H1 (cell line): ENCODE measurements around the gene MYH10. TPM values are rescaled to one million over a fixed set of nuclear protein-coding genes. Genes with fewer than 3 reads are reported as not detected.

ENCODE experiments used
- CTCF ChIA-PET: fragments of 300-600 bp; sonication (Branson Sonifier 250); formaldehyde crosslinking; loops from one replicate; lab custom pipeline; 2021; ENCODE audit not compliant: partially characterized antibody; lab: Charles Lee
- POLR2A ChIA-PET: fragments of 300-600 bp; sonication (Branson Sonifier 250); formaldehyde crosslinking; loops from one replicate; lab custom pipeline; 2021; ENCODE audit warnings: inconsistent platforms; ENCODE audit not compliant: partially characterized antibody; lab: Charles Lee
- DNase-seq, 2 experiments: peaks; one replicate each; pipeline versions ENCODE4 v3.0.0 to v3.0.0-alpha.2; 2010 to 2022; ENCODE audit warnings: low spot score in 2 of 2, low read depth in 1 of 2, mixed read lengths in 1 of 2
- FAIRE-seq: peaks from 2 replicates; lab custom pipeline; 2011; peaks lifted over from hg19 to GRCh38; lab: Jason Lieb, UNC
- H2AFZ ChIP-seq: 2 replicates; pipeline ENCODE4 v1.8.1; 2012; ENCODE audit warnings: low read length, inconsistent platforms
- H2AK5ac ChIP-seq: 2 replicates; pipeline ENCODE4 v1.6.1; 2013; ENCODE audit warnings: low read depth, low read length
- H2BK120ac ChIP-seq: replicated peaks from 2 replicates; pipeline ENCODE3; 2013; ENCODE audit warnings: low read depth, low read length, inconsistent platforms
- H2BK12ac ChIP-seq: 2 replicates; pipeline ENCODE4 v1.6.1; 2013; ENCODE audit warnings: low read depth, low read length
- H2BK15ac ChIP-seq: 2 replicates; pipeline ENCODE4 v1.6.1; 2013; ENCODE audit warnings: low read length
- H2BK20ac ChIP-seq: 2 replicates; pipeline ENCODE4 v1.6.1; 2013; ENCODE audit warnings: low read length
- H2BK5ac ChIP-seq: 2 replicates; pipeline ENCODE4 v1.6.1; 2013; ENCODE audit warnings: low read depth, low read length
- H3K14ac ChIP-seq: 2 replicates; pipeline ENCODE4 v1.6.1; 2013; ENCODE audit warnings: inconsistent platforms; ENCODE audit not compliant: insufficient read length
- H3K18ac ChIP-seq: 2 replicates; pipeline ENCODE4 v1.6.1; 2013; ENCODE audit warnings: low read length; ENCODE audit errors: extremely low read depth
- H3K23ac ChIP-seq: 2 replicates; pipeline ENCODE4 v1.6.1; 2013; ENCODE audit warnings: inconsistent platforms; ENCODE audit not compliant: insufficient read length
- H3K23me2 ChIP-seq: 2 replicates; pipeline ENCODE4 v1.6.1; 2013; ENCODE audit warnings: low read depth, low read length
- H3K27ac ChIP-seq: 2 replicates; pipeline ENCODE4 v1.6.1; 2011; ENCODE audit warnings: low read depth, low read length, inconsistent platforms
- H3K27me3 ChIP-seq, 4 experiments: replicated peaks in 1 of 4; 1 replicate in 1 of 4; 2 replicates in 3 of 4; pipeline versions ENCODE4 v1.6.1 to v1.8.1; 2011 to 2013; ENCODE audit warnings: low read length in 3 of 4, mild to moderate bottlenecking in 3 of 4, inconsistent platforms in 2 of 4, mixed read lengths in 2 of 4, moderate library complexity in 1 of 4; ENCODE audit not compliant: control insufficient read depth in 3 of 4, insufficient read depth in 3 of 4; ENCODE audit errors: extremely low read depth in 1 of 4
- H3K36me3 ChIP-seq, 4 experiments: 2 replicates each; pipeline versions ENCODE4 v1.6.1 to v1.8.1; 2011 to 2013; ENCODE audit warnings: mild to moderate bottlenecking in 4 of 4, low read length in 3 of 4, moderate library complexity in 2 of 4, control low read depth in 1 of 4, inconsistent platforms in 1 of 4; ENCODE audit not compliant: insufficient read depth in 4 of 4, control insufficient read depth in 2 of 4
- H3K4ac ChIP-seq: replicated peaks from 2 replicates; pipeline ENCODE3; 2013; ENCODE audit warnings: low read length, low read depth, mixed read lengths, inconsistent platforms; ENCODE audit not compliant: insufficient read length
- H3K4me1 ChIP-seq, 4 experiments: replicated peaks in 1 of 4; 1 replicate in 1 of 4; 2 replicates in 3 of 4; pipeline versions ENCODE4 v1.6.1 to v1.8.1; 2011 to 2013; ENCODE audit warnings: low read length in 3 of 4, inconsistent platforms in 2 of 4, mixed read lengths in 1 of 4; ENCODE audit not compliant: insufficient read depth in 4 of 4, control insufficient read depth in 3 of 4
- H3K4me2 ChIP-seq, 2 experiments: 2 replicates each; pipeline versions ENCODE4 v1.6.1 to v1.8.1; 2011 to 2013; ENCODE audit warnings: low read depth in 2 of 2, low read length in 2 of 2, control low read depth in 1 of 2, inconsistent platforms in 1 of 2, mild to moderate bottlenecking in 1 of 2; ENCODE audit not compliant: insufficient read depth in 1 of 2
- H3K4me3 ChIP-seq, 4 experiments: fragments of 200-600, 300-600 bp in 1 of 4; sonication (generic), shearing (Covaris generic), sonication (Bioruptor Twin) in 1 of 4; 2 replicates each; pipeline versions ENCODE4 v1.5.1 to v1.8.1; 2011 to 2016; ENCODE audit warnings: low read length in 4 of 4, low read depth in 3 of 4, control low read depth in 2 of 4, inconsistent platforms in 2 of 4, mild to moderate bottlenecking in 2 of 4, mixed read lengths in 1 of 4, moderate library complexity in 1 of 4; ENCODE audit not compliant: insufficient read depth in 2 of 4; ENCODE audit errors: extremely low read depth in 1 of 4
- H3K56ac ChIP-seq: replicated peaks from 2 replicates; pipeline ENCODE3; 2013; ENCODE audit warnings: low read depth, mild to moderate bottlenecking, mixed read lengths, low read length, inconsistent platforms; ENCODE audit not compliant: insufficient read length
- H3K79me1 ChIP-seq: 2 replicates; pipeline ENCODE4 v1.6.1; 2013; ENCODE audit warnings: low read depth, low read length, control low read depth
- H3K79me2 ChIP-seq, 2 experiments: 2 replicates each; pipeline versions ENCODE4 v1.6.1 to v1.8.1; 2012 to 2013; ENCODE audit warnings: low read length in 2 of 2, mild to moderate bottlenecking in 2 of 2, inconsistent platforms in 1 of 2; ENCODE audit not compliant: insufficient read depth in 2 of 2, control insufficient read depth in 1 of 2
- H3K9ac ChIP-seq, 4 experiments: replicated peaks in 1 of 4; 1 replicate in 1 of 4; 2 replicates in 3 of 4; pipeline versions ENCODE4 v1.6.1 to v1.8.1; 2011 to 2013; ENCODE audit warnings: low read depth in 3 of 4, low read length in 3 of 4, control low read depth in 2 of 4, mild to moderate bottlenecking in 2 of 4, moderate library complexity in 2 of 4, inconsistent platforms in 1 of 4; ENCODE audit errors: extremely low read depth in 1 of 4
- H3K9me3 ChIP-seq, 2 experiments: 2 replicates each; pipeline versions ENCODE4 v1.6.1 to v1.8.1; 2012 to 2013; ENCODE audit warnings: mild to moderate bottlenecking in 2 of 2, moderate library complexity in 2 of 2, control low read depth in 1 of 2, inconsistent platforms in 1 of 2, low read depth in 1 of 2, low read length in 1 of 2, mixed read lengths in 1 of 2; ENCODE audit not compliant: insufficient read depth in 2 of 2
- H4K20me1 ChIP-seq, 2 experiments: replicated peaks in 1 of 2; 2 replicates each; pipeline versions ENCODE3 to v1.8.1; 2011 to 2013; ENCODE audit warnings: inconsistent platforms in 2 of 2, low read length in 2 of 2, mild to moderate bottlenecking in 1 of 2; ENCODE audit not compliant: insufficient read depth in 2 of 2, control insufficient read depth in 1 of 2
- H4K5ac ChIP-seq: 2 replicates; pipeline ENCODE4 v1.6.1; 2013; ENCODE audit warnings: low read length, low read depth, mixed read lengths, inconsistent platforms; ENCODE audit not compliant: insufficient read length
- H4K8ac ChIP-seq: 2 replicates; pipeline ENCODE4 v1.8.0; 2013; ENCODE audit warnings: mild to moderate bottlenecking, moderate library complexity, low read length, inconsistent platforms; ENCODE audit not compliant: insufficient read depth; ENCODE audit errors: extremely low read depth
- H4K91ac ChIP-seq: replicated peaks from 2 replicates; pipeline ENCODE3; 2013; ENCODE audit warnings: low read length, mixed read lengths, inconsistent platforms; ENCODE audit not compliant: insufficient read length
- EP300 ChIP-seq, 2 experiments: IDR thresholded peaks; 1 replicate in 1 of 2; 2 replicates in 1 of 2; pipeline ENCODE4 v1.6.1; 2011 to 2012; ENCODE audit warnings: low read depth in 2 of 2, low read length in 2 of 2, mild to moderate bottlenecking in 2 of 2, borderline replicate concordance in 1 of 2, inconsistent platforms in 1 of 2, moderate library complexity in 1 of 2
- WGBS, 2 experiments: shearing (Covaris generic) in 1 of 2; methylation state at CpG; one replicate each; pipeline versions ENCODE4 v1.1.6 to v1.1.7; 2013 to 2015; ENCODE audit warnings: low lambda C conversion rate in 2 of 2, mixed read lengths in 2 of 2, inconsistent platforms in 1 of 2, low coverage in 1 of 2, missing lambda C conversion rate in 1 of 2; ENCODE audit not compliant: insufficient replicate concordance in 2 of 2, insufficient coverage in 1 of 2, insufficient read length in 1 of 2; ENCODE audit errors: extremely low coverage in 1 of 2, missing lambda C conversion rate in 1 of 2; 5-methylcytosine and 5-hydroxymethylcytosine counted together
- polyA plus RNA-seq, 7 experiments: library from polyadenylated mRNA; depleted of rRNA in 3 of 7; stranded (reverse) in 5 of 7; unstranded in 2 of 7; fragments of >200 nt in 5 of 7; fragments of 200-250 nt in 2 of 7; gene quantifications; 1 replicate in 5 of 7; 2 replicates in 1 of 7; 4 replicates in 1 of 7; pipeline versions ENCODE4 v1.2.1 to v1.2.3, GENCODE V29; 2011 to 2013; ENCODE audit warnings: missing spikeins in 2 of 7, mixed read lengths in 2 of 7
- total RNA-seq: library from RNA; stranded (reverse); fragmentation: NEBNext Ultra II Directional; extraction: Animal tissue kit (Norgen Biotek cat#: 25700); gene quantifications from 2 replicates; pipeline ENCODE4 v1.2.1, GENCODE V29; 2021

MYH10 gene
- total and polyA plus RNA-seq, 2 of the 8 experiments (the other 6 are each of a cell fraction or from before 2014, with no cell fraction given), result 64.1 to 289 TPM

DNA sequence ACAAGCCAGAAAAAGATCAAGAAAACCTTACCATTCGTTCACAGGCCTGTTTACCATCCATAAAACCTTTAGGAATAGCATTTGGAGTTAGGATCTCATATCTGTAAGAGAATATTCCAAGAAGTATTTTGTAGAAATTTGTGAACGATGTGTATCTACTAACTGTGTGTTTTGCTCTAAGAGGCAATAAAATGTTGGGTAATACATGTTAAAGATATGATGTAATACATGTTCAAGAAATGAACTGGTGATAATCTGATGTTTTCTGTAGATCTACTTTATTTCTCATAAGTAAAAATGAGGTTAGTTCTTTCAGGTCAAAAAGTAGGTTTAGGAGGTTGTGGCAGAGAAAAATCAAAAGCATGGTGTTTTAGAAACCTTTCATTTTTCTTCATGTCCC lies 111.7 kb downstream of the MYH10 start:
- Histone ChIP-seq H3K23ac (no peak overlapping the region), H3K9me3 (no peaks in the 10 kb centered on the region), H3K9ac (no peak overlapping the region), H3K36me3 (peaks cover 36 to 89% (median 77%) of the 10 kb centered on the region in 4 experiments), H3K14ac (no peak overlapping the region), H4K8ac (no peak overlapping the region), H4K91ac (no peak overlapping the region), H3K27ac (no peak overlapping the region), H3K18ac (no peak overlapping the region), H3K56ac (no peak overlapping the region), H2BK20ac (no peak overlapping the region), H3K4ac (no peak overlapping the region), H2BK120ac (no peak overlapping the region), H3K4me3 (no peak overlapping the region), H2BK12ac (no peak overlapping the region), H3K27me3 (no peaks in the 10 kb centered on the region), H3K79me1 (peaks cover 2% of the 10 kb centered on the region; the same call in 1 of the 2 replicates), H4K5ac (no peak overlapping the region), H3K4me1 (no peaks in the 10 kb centered on the region), H2BK5ac (no peak overlapping the region), H4K20me1 (peaks cover 0 to 3% of the 10 kb centered on the region in 2 experiments), H2BK15ac (no peak overlapping the region), H3K4me2 (no peak overlapping the region), H3K23me2 (no peaks in the 10 kb centered on the region; the same call in 1 of the 2 replicates), H2AFZ (no peak overlapping the region), H2AK5ac (no peak overlapping the region), H3K79me2 (no peaks in the 10 kb centered on the region)
- DNase-seq (no peak), FAIRE-seq (no peak)
- ChIA-PET POLR2A (interaction anchor here (0.6 kb wide), 1 partner anchor 60 kb away, joined by 3 read pairs; no protein-coding TSS in a partner anchor), CTCF (no interaction called here)
- WGBS, 2 experiments, result 80% methylated on average over 2 of the region's 2 CpGs; no CpG with 5 or more reads in 1 of the 2 experiments
- no peak for TF ChIP-seq EP300 (IDR thresholded peaks at IDR 0.05; ENCODE audit: borderline replicate concordance in 1 of 2, low read depth in 2 of 2, low read length in 2 of 2)
